GM19351 (cell line): ENCODE results near the gene RBM23.

ENCODE experiments used
- ATAC-seq: cut with Tn5 transposase; IDR thresholded peaks from one replicate; pipeline ENCODE4 v1.9.1; 2021; ENCODE audit warnings: mild to moderate bottlenecking, moderate library complexity; ENCODE audit not compliant: unreplicated experiment

The RBM23 gene

DNA sequence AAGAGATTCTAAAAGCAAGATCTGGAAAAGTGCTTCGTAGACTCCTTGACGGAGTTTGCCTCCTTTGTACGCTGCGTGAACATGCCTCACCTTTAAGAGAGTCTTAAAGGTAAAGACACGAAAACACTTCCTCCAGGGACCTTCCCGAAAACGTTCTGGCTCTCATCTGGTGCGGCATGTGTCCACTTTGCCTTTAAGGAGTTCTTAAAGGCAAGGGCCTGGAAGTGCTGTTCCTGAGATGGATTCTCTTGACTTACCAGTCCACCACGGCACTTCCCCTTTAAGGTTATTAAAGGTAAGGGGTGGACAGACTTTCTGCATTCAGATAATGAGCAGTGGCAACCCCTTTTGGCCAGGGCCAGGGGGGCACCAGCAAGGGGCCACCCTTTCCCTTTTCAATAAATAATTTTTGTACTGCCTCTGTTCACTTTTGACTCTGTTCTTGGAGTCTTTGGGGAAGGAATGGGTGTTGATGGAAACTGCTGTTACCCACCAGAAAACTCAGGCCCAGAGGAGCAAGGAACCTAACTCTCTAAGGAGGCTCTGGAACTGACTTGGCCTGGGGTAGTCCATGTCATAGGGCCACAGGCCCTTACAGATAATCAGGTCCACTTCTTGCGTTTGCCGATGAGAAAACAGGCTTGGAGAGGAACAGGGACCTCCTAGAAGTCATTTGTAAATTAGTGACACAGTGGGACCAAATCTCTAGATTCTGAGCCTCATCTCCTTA is 31.5 kb downstream of the RBM23 start:
- peak; percentile 25 for ATAC-seq

DNA sequence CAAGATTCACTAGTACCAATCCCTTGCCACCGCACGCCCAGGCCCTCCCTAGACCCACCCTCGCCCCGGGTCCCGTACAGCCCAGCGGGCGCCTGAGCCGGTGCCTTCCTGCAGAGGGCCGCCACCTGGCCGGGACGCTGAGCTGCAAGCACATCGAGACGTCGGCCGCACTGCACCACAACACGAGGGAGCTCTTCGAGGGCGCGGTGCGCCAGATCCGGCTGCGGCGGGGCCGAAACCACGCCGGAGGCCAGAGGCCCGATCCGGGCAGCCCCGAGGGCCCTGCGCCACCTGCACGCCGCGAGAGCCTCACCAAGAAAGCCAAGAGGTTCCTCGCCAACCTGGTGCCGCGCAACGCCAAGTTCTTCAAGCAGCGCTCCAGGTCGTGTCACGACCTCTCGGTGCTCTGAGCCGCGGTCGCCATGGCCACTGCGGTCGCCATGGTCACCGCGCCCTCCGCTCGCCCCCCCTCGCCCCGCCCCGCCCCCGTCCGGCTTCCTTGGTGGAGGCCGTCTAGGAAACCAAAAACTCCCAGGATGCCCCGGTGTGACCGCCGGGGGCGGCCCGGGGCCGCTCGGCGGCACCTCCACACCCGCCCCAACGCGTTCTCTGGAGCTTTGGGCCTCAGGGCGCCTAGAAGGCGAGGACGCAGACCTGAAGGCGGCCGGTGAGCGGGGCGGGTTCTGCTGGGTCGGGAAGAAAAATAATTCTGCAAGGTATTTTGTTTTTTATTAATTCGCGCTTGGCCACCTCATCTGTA is 32.3 kb downstream of the RBM23 start:
- peak; percentile 46 for ATAC-seq

DNA sequence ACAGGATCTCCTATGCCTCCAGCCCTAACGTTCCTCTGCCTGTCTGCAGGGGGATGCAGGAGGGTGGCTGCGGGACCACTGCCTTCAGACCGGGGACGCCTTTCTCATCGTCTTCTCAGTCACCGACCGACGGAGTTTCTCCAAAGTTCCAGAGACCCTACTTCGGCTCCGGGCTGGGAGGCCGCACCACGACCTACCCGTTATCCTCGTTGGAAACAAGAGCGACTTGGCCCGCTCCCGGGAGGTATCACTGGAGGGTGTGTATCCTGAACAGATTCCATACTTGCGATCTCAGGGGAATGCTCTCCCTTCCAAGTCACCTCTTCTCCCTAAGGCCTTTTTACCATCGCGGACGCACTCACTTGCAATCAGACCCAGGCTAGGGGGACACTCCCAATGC is 33.0 kb downstream of the RBM23 start:
- no peak for ATAC-seq

DNA sequence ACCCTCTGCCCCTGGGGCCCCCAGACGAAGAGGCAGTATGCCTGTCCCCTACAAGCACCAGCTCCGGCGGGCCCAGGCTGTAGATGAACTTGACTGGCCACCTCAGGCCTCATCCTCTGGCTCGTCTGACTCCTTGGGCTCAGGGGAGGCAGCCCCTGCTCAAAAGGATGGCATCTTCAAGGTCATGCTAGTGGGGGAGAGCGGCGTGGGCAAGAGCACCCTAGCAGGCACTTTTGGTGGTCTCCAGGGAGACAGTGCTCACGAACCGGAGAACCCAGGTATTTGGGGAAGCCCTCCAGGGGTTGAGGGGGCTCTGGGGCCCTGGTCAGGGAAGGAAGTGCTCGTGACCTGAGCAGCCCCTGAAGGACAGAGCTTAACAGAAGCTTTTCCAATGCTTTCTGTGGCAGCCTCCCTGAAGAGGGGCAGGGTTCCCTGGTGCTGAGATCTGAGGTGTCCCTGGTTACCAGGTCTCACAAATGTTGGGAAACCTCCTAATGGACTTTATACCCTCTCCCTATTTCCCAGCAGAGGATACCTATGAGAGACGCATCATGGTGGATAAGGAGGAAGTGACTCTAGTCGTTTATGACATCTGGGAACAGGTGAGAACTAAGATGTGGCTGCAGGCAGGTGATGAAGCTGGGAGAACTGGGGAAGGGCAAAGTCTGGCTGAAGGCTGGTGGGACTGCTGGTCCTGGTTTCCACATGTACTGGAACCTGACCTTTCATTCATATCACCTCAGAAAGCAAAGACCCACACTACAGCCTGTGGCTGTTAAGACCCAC is 34.0 kb downstream of the RBM23 start:
- ATAC-seq: no peak

DNA sequence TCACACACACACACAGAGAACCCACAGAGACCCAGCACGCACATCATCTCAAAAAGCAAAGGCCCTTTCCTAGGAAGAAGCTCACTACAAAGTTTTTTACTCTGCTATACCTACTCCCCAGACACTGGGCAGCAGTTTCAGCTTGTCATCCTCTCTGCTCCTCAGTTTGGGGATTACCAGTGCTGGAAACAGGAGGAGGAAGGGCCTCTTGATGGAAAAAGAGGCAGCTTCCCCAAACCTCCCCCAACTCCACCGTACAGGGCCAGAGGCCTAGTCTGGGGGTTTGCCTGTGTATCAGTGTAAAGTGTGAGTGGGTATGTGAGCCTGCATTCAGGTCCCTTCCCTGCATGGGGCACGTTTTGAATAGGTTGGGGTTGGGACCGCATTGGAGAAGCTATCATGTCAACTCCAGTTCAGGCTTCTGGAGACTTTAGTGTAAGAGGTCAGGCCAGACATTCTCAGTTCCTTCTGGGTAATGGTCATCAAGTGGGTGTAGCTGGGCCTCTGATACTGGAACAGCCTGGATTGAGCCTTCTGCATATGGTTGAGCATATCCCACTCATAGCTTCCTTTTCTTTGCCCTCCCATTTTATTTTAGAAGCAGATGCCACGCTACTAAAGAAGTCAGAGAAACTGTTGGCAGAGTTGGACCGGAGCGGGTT is 34.7 kb downstream of the RBM23 start:
- no peak for ATAC-seq

DNA sequence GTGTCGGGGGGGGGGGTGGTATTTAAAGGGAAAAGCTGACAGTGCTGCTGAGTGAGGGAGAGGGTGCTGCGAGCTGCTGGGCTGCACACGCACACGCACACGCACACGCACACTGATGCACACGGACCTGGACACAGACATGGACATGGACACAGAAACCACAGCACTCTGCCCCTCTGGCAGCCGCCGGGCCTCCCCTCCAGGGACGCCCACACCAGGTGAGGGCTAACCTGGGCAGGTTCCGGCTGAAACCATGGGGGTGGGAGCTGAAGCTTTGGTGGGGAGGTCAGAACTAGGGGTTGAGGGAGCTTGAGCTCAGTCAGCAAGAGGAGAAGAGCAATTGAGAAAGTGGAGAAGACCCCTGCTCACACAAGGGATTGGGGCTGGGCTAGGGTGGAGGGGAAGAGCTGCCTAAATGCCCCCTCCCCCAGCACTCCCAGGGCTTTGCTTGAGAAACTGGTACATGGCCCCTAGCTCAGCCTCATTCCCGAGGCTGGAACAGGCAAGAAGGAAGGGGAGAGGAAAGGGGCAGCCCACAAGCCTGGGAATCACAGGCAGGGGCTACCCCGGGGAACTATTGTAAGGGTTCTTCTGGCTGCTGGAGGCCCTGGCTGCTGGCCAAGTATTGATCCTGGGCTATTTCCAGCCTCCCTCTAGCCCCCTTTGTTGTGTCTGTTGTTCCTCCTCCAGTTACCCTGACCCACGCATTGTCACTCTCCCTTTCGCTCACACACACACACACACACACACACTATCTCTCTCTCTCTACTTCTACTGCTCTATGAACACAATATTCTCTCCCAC is 35.6 kb downstream of the RBM23 start, which contains the start of gene REM2:
TSS of gene REM2 (plus strand) at position 50 of the 804 bp plus-strand sequence. CDS start at position 116, 66 bp downstream.
- ATAC-seq: no peak

DNA sequence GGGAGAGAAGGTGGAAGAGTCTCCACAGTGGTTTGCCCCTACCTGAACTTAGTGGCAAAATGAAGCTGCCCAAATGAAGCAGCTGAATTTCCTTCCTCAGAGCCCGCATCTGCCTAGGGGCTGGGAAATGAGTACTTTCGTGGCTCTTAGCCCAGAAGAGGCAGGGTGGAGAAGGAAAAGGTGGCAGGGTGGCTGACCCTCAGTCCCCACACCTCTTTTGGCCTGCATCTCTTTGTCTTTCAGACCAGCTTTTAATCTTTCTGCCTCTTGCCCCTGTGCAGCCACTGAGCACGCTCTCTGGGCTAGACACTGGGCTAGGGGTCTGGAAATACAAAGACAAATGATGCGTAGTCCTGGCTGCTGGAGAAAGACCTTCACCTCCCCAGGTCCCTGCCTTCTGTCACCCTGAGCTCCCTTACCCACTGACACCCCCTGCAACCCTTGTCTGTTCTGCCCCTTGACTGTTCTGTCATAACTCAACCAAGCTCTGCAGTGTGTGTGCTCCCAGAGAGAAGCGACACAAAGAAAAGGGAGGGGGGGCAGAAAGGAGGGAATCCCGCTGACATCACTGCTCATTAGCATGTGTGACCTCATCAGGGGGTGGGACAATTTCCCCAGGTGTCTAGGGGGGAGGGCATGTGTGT is 36.3 kb downstream of the RBM23 start:
- no peak for ATAC-seq

DNA sequence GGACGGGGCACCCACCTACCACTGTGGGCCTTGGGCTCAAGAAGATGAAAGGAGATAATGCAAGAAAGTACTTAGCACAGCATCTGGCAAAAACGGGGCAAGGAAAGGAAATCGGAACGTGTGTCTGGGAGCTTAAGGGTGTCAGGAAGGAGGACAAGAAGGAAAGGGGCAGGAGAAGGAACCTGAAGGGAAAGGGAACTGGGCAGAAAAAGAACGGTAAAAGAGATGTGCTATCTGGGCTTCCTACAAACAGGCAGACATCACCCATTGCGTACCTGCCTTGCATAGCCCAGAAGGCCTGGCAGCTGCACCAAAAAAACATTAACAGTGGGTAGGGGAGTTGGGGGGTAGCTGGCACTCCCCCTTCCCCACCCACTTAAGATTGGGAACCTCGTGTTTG is 36.9 kb downstream of the RBM23 start:
- ATAC-seq: no peak

DNA sequence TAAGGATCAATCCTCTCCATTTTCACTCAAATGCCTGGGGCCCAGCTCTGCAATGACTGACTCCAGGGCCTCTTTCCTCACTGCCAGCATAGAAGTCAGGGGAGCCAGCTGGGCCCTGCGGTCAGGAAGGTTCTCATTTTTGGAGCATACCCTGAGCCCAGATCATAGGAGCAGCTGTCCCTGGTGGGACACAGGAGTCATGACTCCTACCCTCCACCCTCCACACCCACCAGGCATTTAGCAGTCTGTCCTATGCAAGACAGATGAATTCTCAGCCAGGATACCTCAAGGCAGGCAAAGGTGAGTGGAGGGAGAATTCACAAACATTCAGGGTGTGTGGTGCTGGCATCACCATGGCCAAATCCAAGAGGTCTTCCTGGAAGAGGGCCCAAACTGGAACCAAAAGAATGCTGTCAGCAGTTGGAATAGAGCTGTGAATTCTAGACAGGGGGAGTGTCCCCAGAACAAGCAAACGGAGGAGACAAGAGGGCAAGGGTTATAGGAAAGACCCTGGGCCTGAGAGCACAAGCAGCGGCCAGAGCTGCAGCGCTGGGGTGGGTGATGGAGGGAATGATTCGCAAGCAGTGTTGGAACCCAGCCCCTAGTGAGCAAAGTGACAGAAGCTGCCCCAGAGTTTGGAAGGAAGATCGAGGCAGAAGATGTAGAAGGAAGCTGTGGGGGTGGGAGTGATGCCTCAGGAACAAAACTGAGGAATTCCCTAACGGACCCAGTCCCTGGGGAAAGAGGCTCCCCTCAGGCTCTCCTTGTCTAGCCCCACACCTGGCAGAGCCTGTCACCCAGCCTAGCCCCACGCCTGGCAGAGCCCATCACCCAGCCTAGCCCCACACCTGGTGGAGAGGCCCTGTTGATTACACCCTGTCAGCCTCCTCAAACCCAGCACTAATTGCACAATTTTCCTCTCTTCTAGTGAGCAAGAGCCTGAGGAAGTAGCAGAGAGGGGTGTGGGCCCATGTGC is 40.4 kb downstream of the RBM23 start:
- no peak for ATAC-seq

DNA sequence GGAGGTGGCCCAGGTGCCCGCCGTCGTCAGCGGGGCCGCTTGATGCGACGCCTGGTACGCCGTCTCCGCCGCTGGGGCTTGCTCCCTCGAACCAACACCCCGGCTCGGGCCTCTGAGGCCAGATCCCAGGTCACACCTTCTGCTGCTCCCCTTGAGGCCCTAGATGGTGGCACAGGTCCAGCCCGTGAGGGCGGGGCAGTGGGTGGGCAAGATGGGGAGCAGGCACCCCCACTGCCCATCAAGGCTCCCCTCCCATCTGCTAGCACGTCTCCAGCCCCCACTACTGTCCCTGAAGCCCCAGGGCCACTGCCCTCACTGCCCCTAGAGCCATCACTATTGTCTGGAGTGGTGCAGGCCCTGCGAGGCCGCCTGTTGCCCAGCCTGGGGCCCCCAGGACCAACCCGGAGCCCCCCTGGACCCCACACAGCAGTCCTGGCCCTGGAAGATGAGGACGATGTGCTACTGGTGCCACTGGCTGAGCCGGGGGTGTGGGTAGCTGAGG is 41.9 kb downstream of the RBM23 start:
- no peak for ATAC-seq

DNA sequence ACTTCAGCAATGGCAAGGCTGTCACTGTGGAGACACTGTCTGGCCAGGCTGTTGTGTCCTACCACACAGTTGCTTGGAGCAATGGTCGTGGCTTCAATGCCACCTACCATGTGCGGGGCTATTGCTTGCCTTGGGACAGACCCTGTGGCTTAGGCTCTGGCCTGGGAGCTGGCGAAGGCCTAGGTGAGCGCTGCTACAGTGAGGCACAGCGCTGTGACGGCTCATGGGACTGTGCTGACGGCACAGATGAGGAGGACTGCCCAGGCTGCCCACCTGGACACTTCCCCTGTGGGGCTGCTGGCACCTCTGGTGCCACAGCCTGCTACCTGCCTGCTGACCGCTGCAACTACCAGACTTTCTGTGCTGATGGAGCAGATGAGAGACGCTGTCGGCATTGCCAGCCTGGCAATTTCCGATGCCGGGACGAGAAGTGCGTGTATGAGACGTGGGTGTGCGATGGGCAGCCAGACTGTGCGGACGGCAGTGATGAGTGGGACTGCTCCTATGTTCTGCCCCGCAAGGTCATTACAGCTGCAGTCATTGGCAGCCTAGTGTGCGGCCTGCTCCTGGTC is 43.1 kb downstream of the RBM23 start:
- ATAC-seq: no peak

DNA sequence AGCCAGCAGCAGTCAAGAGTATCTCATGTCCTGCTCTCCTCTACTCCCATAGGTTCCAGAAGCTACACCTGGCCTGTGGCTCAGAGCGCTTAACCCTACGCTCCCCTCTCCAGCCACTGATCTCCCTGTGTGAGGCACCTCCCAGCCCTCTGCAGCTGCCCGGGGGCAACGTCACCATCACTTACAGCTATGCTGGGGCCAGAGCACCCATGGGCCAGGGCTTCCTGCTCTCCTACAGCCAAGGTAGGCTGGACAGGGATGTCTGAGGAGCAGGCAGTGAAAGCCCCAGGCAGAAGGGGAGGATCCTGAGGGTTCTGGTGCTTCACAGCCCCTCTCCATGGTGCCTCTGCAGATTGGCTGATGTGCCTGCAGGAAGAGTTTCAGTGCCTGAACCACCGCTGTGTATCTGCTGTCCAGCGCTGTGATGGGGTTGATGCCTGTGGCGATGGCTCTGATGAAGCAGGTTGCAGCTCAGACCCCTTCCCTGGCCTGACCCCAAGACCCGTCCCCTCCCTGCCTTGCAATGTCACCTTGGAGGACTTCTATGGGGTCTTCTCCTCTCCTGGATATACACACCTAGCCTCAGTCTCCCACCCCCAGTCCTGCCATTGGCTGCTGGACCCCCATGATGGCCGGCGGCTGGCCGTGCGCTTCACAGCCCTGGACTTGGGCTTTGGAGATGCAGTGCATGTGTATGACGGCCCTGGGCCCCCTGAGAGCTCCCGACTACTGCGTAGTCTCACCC is 43.8 kb downstream of the RBM23 start:
- ATAC-seq: no peak

DNA sequence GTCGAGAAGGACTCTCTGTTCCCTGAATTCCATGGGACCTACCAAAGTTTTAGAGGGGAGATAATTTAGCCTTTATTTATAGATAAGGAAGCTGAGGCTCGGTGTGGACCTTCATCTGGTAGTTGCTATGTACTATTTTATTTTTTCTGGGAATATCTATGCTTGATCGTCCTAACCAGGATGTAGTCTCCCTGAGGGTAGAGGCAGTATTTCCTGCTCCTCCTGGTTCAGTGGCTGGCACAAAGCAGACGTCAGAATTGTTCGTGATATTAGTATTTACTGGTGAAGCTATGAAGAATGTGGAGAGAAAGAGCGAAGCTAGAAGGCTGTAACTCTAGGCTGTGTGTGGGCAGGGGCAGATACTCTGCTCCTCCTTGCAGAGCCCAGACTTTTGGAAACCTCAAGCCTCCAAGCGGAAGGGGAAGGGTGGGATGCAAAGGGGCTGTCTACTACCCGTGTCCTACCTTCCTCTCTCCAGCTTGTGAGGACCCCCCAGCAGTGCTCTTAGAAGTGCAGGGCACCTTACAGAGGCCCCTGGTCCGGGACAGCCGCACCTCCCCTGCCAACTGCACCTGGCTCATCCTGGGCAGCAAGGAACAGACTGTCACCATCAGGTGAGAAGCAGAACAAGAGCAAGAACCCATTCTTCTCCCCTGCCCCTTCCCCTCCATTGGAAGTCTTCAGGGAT is 46.0 kb downstream of the RBM23 start:
- ATAC-seq: no peak

DNA sequence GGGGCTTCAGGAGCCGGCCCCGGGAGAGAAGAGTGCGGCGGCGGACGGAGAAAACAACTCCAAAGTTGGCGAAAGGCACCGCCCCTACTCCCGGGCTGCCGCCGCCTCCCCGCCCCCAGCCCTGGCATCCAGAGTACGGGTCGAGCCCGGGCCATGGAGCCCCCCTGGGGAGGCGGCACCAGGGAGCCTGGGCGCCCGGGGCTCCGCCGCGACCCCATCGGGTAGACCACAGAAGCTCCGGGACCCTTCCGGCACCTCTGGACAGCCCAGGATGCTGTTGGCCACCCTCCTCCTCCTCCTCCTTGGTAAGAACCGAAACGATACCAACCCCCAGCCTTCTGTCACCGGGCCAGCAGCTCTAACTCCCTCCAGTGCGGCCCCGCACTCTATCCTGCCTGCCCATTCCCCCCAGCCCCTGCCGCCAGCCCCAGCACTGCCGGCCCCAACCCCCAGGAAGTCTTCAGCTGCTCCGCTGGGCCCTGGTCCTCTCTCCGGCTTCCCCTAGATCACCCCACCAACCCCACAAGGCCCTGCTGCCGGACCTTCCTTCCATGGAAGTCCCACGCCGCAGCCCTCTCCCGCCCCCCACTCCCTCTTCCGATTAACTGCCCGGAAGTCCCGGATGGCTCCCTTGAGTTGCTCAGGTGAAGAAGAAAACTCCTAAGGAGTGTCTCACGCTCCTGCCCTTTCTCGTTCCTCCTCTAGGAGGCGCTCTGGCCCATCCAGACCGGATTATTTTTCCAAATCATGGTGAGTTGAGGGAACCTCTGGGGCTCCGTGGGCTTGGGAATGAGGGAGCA is 46.7 kb downstream of the RBM23 start:
- ATAC-seq: peak; percentile 16

DNA sequence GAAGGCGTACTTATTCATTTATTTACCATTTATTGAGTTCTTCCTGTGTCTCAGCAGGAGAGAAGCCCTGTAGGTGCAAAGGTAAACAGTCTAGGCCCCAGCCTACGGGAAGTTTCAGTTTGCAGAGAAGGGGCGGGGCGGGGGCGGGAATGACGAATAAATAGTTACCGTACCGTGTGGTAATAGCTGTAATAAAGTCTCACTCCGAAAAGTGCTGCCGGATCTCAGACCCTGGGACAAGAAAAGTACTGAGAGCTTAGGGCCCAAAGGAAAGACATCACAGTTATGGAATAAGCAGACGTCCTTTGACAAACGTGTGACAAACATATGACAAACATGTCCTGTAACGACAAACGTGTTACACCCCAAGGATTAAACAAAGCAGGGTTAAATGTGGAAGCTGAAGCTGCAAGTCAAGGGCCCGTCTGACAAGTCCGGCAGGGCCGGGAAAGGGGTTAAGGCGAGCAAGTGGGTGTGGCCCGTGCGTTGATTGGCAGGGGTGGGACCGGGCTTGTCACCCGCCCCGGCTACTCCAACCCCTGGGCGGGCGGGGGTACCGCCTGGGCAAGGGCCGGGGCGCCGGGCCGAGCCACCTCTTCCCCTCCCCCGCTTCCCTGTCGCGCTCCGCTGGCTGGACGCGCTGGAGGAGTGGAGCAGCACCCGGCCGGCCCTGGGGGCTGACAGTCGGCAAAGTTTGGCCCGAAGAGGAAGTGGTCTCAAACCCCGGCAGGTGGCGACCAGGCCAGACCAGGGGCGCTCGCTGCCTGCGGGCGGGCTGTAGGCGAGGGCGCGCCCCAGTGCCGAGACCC is 47.5 kb downstream of the RBM23 start, which contains the start of gene LRP10:
TSS of gene LRP10 (plus strand) at position 517 of the 809 bp plus-strand sequence. CDS start 564 bp downstream, outside the sequence.
- ATAC-seq: peak; percentile 81
